Loucy (cell line): Measurements from ENCODE around the gene DCP1B.
A peak's percentile ranks its signal among the peaks of the same experiment; 100 is the strongest.

Source experiments
- H2AFZ ChIP-seq: fragments of 200-600 bp; sonication (generic); 2 replicates; pipeline ENCODE4 v1.6.0; 2016; ENCODE audit warnings: antibody characterized with exemption, mild to moderate bottlenecking, low read length, moderate library complexity
- H3F3A ChIP-seq: fragments of 200-600 bp; 2 replicates; pipeline ENCODE4 v1.6.0; 2016; ENCODE audit warnings: antibody characterized with exemption, low read depth, mild to moderate bottlenecking
- H3K27me3 ChIP-seq: fragments of 200-600 bp; sonication (generic); 2 replicates; pipeline ENCODE4 v1.6.1; 2014; ENCODE audit warnings: low read length, mild to moderate bottlenecking; ENCODE audit not compliant: insufficient read depth, poor library complexity, severe bottlenecking
- H3K36me3 ChIP-seq: fragments of 200-600 bp; sonication (generic); 2 replicates; pipeline ENCODE4 v1.6.1; 2016; ENCODE audit warnings: low read length; ENCODE audit not compliant: insufficient read depth
- H3K4me1 ChIP-seq: fragments of 200-600 bp; sonication (generic); 2 replicates; pipeline ENCODE4 v1.5.1; 2014; ENCODE audit warnings: low read length, mild to moderate bottlenecking; ENCODE audit not compliant: insufficient read depth, poor library complexity, severe bottlenecking
- H3K4me2 ChIP-seq: fragments of 200-600 bp; sonication (generic); 2 replicates; pipeline ENCODE4 v1.6.0; 2014; ENCODE audit warnings: antibody characterized with exemption, low read length, low read depth, mild to moderate bottlenecking; ENCODE audit not compliant: poor library complexity, severe bottlenecking
- H3K4me3 ChIP-seq: fragments of 200-600 bp; sonication (generic); 2 replicates; pipeline ENCODE4 v1.5.1; 2014; ENCODE audit warnings: low read length, mild to moderate bottlenecking, mixed read lengths; ENCODE audit not compliant: poor library complexity, severe bottlenecking
- H3K79me2 ChIP-seq: fragments of 200-600 bp; sonication (generic); 2 replicates; pipeline ENCODE4 v1.6.1; 2014; ENCODE audit warnings: low read length; ENCODE audit not compliant: insufficient read depth
- H3K9ac ChIP-seq: fragments of 200-600 bp; sonication (generic); 2 replicates; pipeline ENCODE4 v1.6.0; 2014; ENCODE audit warnings: mild to moderate bottlenecking, low read depth, low read length, moderate library complexity; ENCODE audit not compliant: poor library complexity, severe bottlenecking
- H3K9me2 ChIP-seq: fragments of 200-600 bp; sonication (generic); replicated peaks from 2 replicates; pipeline ENCODE4 v1.6.1; 2016; ENCODE audit warnings: low read depth, low read length, mixed read lengths
- H3K9me3 ChIP-seq: fragments of 200-600 bp; sonication (generic); 2 replicates; pipeline ENCODE4 v1.6.1; 2014; ENCODE audit warnings: mild to moderate bottlenecking, antibody characterized with exemption, low read length, low read depth; ENCODE audit not compliant: insufficient read depth
- H4K20me1 ChIP-seq: fragments of 200-600 bp; sonication (generic); 2 replicates; pipeline ENCODE4 v1.6.0; 2014; ENCODE audit warnings: antibody characterized with exemption, low read length, mild to moderate bottlenecking; ENCODE audit not compliant: insufficient read depth, poor library complexity, severe bottlenecking
- CTCF ChIP-seq: fragments of 200-600 bp; sonication (generic); conservative IDR thresholded peaks from 2 replicates; pipeline ENCODE4 v1.5.1; 2014; ENCODE audit warnings: mild to moderate bottlenecking, antibody characterized with exemption, low read length
- EZH2phosphoT487 ChIP-seq: fragments of 200-600 bp; IDR thresholded peaks from 2 replicates; pipeline ENCODE4 v1.6.1; 2018; ENCODE audit warnings: antibody characterized with exemption, mild to moderate bottlenecking, moderate library complexity, borderline replicate concordance

Gene DCP1B

GRCh38 chr12:1913377-1914113, 90.7 kb downstream of the DCP1B start:
- H3K27me3 ChIP-seq = no peaks in the 10 kb centered on the region
- no peak overlapping the region for H3K4me2 ChIP-seq
- H3K9me2 ChIP-seq = no peaks in the 10 kb centered on the region
- H4K20me1 ChIP-seq = no peaks in the 10 kb centered on the region
- peaks cover 48% of the 10 kb centered on the region for H3K4me1 ChIP-seq
- H3K9ac ChIP-seq = peak overlapping the region; percentile 72
- no peaks in the 10 kb centered on the region for H3K9me3 ChIP-seq
- no peaks in the 10 kb centered on the region for H3K79me2 ChIP-seq
- no peak for TF ChIP-seq CTCF
- TF ChIP-seq EZH2phosphoT487 = no peak
- no peak overlapping the region for H3K4me3 ChIP-seq
- H3K36me3 ChIP-seq = no peaks in the 10 kb centered on the region
- H3F3A ChIP-seq = no peaks in the 10 kb centered on the region
- H2AFZ ChIP-seq = no peak overlapping the region

GRCh38 chr12:1912580-1913376, 91.5 kb downstream of the DCP1B start:
- no peak overlapping the region for H3K9ac ChIP-seq
- no peaks in the 10 kb centered on the region for H3K79me2 ChIP-seq
- H3K4me3 ChIP-seq = no peak overlapping the region
- H3K4me2 ChIP-seq = no peak overlapping the region
- H3K9me3 ChIP-seq = no peaks in the 10 kb centered on the region
- no peak for TF ChIP-seq CTCF
- TF ChIP-seq EZH2phosphoT487 = no peak
- H3K9me2 ChIP-seq = no peaks in the 10 kb centered on the region
- H3F3A ChIP-seq = no peaks in the 10 kb centered on the region
- peaks cover 40% of the 10 kb centered on the region for H3K4me1 ChIP-seq
- no peaks in the 10 kb centered on the region for H3K27me3 ChIP-seq
- H3K36me3 ChIP-seq = no peaks in the 10 kb centered on the region
- H2AFZ ChIP-seq = no peak overlapping the region
- H4K20me1 ChIP-seq = no peaks in the 10 kb centered on the region

GRCh38 chr12:1911598-1912575, 92.4 kb downstream of the DCP1B start:
- no peaks in the 10 kb centered on the region for H3K9me2 ChIP-seq
- no peaks in the 10 kb centered on the region for H3K9me3 ChIP-seq
- TF ChIP-seq EZH2phosphoT487 (no peak), CTCF (no peak)
- no peaks in the 10 kb centered on the region for H3K27me3 ChIP-seq
- H3K36me3 ChIP-seq = no peaks in the 10 kb centered on the region
- H3K4me3 ChIP-seq = no peak overlapping the region
- peaks cover 31% of the 10 kb centered on the region for H3K4me1 ChIP-seq
- no peaks in the 10 kb centered on the region for H4K20me1 ChIP-seq
- H3K9ac ChIP-seq = no peak overlapping the region
- no peaks in the 10 kb centered on the region for H3F3A ChIP-seq
- H2AFZ ChIP-seq = no peak overlapping the region
- H3K4me2 ChIP-seq = no peak overlapping the region
- H3K79me2 ChIP-seq = no peaks in the 10 kb centered on the region
